Loucy (cell line): ENCODE measurements around the gene SLC15A3.

ENCODE experiments used
- CTCF ChIP-seq: fragments of 200-600 bp; sonication (generic); conservative IDR thresholded peaks from 2 replicates; pipeline ENCODE4 v1.5.1; 2014; ENCODE audit warnings: mild to moderate bottlenecking, antibody characterized with exemption, low read length
- EZH2phosphoT487 ChIP-seq: fragments of 200-600 bp; IDR thresholded peaks from 2 replicates; pipeline ENCODE4 v1.6.1; 2018; ENCODE audit warnings: antibody characterized with exemption, mild to moderate bottlenecking, moderate library complexity, borderline replicate concordance

GRCh38 chr11:60991457-60991856 is 39.5 kb upstream of the SLC15A3 start:
- TF ChIP-seq CTCF, result no peak
- TF ChIP-seq EZH2phosphoT487, result no peak
